ENCODE data around the gene MICAL3.

GRCh38 chr22:17777005-17777716, 247.2 kb downstream of the MICAL3 start:
- TF ChIP-seq POLR2A (IDR thresholded peaks at IDR 0.05) (no peak), CTCF (IDR thresholded peaks at IDR 0.05) (no peak)

All from testis (tissue), 2 donors.